Stimulated activated CD8-positive, alpha-beta memory T cell treated with anti-CD3 and anti-CD28 coated beads, Interleukin-12 subunit alpha, Interleukin-12 subunit beta, amount 100 ng/mL, for 24 hours (primary cell): Measurements from ENCODE around the gene BTG2.

ENCODE experiments used
- DNase-seq: peaks from one replicate; pipeline ENCODE4 v3.0.0-alpha.2; 2020; ENCODE audit errors: extremely low read depth

Gene BTG2

DNA sequence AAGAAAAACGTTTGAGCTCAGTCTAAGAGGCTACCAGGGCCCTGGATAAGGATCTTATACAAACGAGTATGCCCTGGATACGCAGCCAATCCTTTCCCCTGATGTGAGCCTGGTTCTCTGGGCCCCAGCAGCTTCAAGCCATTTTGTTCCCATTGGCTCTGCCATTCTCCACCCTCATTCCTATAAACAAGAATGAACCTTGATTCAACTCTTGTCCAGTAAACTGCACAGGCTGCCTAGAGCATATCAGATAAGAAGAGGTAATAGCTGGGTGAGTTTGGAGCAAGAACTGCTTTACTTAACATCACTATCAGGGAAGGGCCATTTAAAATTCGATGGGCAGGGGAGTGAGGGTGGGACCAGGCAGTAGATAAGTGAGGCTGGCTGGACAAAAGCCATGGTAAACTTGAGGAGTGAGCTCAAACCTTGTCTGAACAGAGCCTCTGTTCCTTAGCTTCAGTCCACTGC lies 11.3 kb downstream of the BTG2 start:
- no peak for DNase-seq

DNA sequence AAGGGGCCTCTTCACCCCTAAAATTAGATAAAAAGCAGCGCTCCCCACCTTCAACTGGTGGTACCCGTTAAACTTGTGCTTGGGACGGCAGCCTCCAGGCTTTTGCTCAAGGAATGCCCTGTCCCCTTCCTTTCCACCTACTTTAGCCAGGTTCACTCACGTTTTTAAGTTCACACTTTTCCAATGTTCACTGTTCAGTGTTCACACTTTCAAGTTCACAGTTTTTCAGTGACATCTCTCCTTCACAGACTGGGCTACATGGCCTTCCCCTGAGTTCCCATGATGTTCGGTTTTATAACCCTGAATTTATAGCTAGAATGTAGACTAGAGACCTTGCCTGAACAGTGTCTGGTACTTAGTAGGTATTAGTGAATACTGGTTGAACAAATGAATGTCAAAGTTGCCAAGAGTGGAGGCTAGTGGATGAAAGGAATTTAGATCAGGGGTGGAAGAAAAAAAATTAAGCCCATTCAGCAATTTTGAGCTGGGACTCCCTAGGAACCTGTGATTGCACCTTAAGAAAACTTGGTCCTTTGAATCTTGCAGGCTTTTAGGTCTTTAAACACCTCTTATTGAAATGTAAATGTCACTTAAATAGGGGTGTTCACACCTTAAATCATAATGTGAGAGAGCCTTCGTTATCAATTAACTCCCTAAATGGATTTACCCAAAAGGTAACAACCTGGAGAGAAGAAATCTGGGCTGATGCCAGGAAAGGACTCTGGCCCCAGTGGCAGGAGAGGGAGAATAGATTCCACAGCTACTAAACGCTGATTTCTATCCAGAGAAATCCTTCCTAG lies 12.3 kb downstream of the BTG2 start:
- DNase-seq: no peak

DNA sequence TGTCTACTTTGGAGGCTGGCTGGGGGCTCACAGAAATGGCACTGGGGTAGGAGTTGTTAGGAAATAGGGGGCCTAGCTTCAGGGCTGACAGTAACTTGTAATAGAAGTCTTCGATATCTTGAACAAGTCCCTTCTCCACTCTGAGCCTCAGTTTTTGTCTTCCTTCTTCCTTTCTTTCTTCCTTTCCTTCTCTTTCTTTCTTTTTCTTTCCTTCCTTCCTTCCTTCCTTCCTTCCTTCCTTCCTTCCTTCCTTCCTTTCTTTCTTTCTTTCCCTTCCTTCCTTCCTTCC lies 12.9 kb downstream of the BTG2 start:
- no peak for DNase-seq

DNA sequence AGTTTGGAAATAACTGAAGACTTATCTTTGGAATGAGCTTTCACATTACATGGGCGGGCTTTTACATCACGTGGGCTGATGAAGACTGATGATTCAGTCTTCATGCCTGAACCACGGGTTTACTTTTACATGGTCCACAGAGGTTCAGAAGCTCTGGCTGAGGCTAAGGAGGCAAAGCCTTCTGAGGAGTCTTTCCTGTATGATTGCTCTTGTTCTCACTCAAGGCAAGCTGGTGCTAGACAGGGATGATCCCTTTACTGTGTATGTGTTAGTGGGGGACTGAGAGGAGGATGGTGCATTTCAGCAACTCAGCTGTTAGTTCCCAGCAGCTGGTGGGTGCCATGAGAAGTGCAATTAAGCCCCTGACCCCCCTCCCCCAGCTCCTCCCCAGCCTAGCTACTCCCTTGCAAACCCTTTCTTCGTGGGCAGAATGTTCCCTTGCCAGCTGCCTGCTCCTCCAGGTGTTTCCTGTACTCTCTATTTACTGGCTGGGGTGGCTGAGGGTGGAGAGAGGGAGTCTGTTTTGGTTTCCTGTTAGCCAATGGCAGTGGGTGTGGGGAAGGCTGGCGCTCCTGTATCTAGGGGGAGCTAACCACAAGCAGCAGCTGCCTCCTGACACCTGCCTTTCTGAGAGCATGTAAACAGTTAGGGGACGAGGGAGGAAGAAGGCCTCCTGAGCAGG lies 15.4 kb downstream of the BTG2 start:
- DNase-seq: no peak

DNA sequence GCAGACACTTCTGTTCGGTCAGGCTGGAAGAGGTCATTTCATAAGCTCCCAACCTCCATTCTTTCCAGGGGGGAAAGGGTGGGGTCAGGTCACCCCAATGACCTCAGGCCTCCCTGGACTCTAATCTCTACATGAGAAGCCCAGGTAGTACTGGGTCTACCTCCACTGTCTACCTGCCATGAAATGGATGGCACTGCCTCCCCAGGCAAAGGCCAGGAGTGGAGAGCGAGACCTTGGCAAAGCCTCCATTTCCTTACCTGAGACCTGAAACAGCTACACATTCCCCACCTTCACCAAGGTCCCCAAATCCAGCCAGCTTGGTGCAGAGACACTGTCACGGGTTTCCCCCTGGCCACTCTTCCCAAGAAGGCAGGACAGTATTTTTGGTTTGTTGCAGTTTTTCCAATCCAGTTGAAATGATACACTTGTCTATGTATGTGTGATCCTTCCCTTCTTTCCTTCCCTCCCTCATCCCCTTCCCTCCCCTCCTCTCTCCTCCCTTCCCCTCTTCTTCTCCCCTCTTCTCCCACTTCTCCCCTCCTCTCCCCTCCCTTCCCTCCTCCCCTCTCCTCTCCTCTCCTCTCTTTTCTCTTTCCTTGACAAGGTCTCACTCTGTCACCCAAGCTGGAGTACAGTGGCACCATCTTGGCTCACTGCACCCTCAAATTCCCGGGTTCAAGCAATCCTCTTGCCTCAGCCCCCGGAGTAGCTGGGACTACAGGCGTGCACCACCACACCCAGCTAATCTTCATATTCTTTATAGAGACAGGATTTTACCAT lies 16.1 kb downstream of the BTG2 start:
- DNase-seq: no peak

DNA sequence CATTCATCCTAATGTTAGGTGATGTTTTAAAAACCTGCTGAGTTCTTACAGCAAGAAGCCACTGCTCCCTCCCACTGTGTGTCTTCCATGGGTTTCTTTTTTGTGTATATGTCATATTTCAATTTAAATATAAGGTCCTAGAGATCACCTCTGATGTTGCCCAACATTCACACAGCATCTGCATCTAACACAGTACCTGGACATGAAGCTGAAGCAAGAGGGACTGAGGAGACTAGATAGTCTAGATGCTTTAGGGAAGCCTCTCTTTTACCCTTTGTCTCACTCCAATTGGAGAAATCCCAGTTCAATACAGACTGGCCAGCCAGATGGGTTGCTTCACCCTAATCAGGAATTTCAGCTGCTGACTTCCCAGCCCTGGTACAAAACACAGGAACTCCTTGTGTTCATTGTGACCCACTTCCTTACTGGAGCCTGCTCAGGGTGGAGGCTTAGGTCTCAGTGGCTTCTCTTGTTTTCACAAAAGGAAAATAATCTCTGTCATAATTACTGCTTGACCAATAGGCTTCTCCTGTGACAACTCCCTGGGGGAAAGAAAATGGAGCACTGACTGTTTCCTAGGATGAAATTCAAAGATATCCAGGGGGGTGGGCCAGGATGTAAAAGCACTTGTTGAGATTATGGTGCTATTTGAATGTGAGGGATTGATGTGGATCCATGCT lies 17.3 kb downstream of the BTG2 start:
- DNase-seq: no peak

DNA sequence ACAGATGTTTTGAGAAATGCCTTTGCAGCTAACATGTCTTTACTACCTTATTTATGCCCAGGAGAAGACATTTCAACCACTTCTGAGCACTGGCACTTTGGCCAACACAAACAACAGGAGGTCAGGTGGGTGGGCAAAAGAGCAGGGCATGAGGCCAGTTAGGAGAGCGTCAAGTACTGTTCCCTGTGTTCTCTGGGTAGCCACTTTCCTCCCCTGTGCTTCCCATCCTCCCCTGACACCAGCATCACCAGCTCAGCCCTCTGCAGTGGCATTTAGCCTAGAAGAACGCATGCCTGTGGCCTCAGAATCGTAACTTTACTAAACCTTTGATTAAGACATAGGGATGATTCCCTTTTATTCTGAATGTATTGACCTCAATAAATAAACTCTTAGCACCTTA lies 18.3 kb downstream of the BTG2 start:
- no peak for DNase-seq

DNA sequence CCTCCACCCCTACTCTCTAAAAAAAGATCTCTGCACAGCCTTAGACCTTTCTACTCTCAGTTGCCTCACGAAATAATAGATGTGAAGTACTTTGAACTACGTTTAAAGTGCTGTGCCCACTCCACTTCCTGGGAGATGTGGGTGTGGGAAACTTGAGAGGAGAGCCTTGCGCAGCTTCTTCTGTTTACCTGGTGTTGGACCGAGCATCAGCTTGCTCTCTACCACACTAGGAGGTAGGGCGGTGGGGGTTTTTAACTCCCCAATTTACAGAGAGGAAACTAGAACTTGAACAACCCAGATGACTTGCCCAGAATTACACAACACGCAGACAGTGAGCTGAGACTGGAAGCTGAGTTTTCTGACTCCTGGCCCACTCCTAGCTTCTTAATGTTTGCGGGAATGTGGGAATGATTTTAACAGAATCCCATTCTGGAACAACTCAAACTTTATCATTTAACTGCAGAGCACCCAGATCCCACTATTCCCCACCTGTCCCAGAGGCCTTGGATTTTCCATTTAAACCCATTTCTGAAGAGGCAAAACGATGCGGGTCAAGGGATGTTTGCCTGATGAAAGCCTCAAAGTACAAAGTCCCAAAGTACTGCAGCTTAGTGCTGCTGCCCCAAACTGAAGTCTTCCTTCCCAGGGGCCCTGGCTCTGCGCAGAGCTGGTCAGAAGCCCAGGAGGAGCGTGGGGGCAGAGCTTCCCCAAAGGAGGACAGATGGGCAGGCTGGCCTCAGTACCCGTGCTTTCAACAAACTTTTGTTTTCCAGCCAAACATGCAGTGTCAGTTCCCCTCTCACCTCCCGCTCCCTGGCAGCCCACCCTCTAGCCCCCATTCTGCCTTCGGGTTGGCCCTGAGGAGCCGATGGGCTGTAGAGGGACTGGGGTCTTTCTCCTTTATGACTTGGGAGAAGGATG lies 19.0 kb downstream of the BTG2 start:
- DNase-seq: no peak

DNA sequence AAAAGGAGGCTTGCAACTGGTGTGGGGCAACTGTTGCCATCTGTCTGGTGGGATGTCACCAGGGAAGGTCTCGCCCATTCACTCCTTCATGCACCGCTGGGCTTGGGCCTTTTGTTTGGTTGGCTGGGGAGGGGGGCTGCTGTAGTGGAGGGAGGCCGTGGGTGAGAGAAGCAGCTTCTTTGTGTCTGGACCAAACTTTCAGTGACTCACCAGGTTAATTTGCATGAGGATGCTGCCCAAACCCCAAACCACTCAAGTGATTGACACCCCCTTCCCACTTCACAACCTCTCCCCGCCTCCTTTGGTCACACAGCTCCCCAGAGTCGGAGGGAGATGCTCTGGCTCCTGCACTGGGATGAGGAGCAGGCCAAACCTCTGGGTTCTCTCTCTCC lies 19.7 kb downstream of the BTG2 start:
- no peak for DNase-seq

DNA sequence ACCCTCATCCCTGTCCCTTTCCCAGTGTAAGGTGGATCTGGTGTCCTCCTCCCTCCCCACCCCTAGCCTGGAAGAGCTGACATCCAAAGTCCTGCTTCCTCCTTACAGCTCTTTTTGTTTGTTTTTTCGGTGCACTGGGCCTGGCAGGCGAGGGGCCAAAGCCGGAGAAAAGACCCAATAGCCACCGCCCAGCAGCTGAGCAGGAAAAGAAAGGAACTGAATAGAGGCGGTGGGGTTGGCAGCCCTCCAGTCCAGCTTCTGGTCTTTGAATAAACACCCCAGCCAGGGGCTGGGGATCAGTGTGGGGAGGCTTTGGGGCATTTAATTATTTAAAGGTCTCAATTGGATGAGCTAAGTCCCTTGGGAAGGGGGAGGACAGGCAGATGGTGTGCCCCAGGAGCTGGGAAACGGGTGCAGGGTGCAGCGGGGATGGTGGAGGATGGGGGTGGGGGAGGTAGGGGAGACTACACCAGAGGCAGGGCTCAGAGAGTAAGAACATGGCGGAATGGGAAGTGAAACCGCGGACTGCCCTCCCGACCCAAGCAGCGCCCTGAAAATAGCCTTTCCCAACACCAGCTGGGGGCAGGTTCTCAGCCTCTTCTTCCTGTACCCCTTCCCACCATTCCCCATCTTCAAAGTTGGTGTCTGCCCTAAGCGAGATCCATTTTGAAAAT lies 20.2 kb downstream of the BTG2 start:
- no peak for DNase-seq

DNA sequence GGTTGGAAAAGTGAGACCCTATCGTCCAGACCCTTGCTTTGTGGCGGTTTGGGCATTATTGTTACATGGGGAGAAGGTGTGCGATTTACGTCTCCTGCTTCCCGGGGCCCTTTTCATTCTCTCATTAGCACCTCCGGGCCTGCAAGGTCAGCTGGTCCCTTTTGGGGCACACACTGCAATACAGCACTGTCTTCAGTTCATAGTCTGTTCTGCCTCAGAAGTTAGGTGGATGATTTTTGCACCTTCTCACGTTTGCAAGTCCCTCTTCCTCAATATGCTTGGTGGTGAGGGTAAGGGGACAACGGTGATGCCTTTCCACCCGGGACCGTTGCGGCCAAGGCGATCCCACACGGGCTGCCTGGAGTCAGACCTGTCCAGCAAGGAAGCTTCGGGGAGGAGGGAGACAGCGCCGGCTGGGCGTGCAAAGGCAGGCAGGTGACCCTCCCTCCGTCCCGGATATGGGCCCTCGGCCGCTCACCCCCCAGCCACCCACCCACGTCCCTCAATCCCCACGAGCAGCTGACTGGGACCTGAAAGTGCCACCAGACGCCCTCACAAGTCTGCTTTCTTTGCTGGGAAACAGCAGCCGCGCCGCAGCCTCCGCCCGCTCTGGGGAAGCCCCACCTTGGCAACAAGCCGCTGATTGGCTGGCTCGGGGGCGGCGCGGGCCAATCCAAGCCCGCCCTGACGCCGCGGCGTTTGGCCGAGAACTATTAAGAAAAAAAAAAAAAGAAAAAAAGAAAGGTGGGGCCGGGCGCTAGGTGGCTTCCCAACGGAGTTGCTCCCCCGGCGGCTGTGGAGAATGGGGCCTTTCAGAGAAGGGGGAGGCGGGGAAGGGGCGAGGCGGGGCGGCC lies 21.7 kb downstream of the BTG2 start:
- DNase-seq: peak; percentile 87

DNA sequence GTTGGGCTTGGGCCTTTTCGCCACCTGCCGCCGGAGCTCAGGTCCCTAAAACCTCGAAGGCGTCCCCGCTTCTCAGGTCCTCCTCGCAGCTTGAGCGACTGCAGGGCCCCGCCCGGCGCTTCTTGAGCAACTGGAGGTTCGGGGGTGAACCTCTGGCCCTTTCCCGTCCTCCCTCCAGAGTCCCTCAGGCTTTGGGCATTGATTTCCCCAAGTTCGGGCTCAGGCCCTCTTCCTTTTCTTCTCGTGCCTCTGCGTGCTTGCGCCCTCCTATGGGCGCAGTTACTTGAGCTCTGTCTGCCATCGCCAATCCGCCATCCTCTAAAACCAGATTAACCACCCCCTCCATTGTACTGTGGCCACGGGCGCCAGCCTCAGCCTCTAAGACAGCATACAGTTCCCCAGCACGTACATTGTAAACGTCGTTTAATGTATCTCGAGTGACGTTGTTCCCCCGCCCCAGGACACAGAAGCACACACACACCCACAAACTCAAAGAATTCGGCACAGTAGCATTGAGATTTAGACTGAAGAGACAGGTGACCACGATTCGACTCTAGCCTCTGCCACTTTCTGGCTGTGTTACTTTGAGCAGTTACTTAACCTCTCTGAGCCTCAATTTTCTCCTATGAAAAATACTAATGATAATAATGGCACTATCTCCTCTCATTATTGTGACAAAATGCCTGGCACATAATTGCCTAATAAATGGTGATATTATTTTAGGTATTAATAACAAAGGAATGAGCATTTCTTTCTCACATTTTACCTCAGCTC lies 22.6 kb downstream of the BTG2 start:
- no peak for DNase-seq

DNA sequence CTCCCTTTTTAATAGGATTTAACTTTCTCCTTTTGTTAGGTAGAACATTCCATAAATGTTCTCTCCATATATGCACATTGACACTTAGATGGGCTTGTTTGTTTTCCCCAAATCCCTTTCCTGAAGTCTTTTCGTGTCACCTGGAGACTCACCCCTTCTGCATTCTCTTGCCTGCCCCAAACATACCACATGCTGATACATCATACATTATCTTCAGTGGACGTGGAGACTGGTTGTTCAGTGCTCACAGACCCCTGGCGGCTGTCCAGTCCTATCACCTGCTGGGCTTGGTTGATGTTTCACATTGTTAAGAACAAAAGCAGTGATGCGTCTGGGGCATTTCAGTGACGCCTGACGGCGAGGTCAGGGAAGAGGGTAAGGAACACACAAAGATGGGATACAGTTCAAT lies 23.4 kb downstream of the BTG2 start:
- DNase-seq: no peak

DNA sequence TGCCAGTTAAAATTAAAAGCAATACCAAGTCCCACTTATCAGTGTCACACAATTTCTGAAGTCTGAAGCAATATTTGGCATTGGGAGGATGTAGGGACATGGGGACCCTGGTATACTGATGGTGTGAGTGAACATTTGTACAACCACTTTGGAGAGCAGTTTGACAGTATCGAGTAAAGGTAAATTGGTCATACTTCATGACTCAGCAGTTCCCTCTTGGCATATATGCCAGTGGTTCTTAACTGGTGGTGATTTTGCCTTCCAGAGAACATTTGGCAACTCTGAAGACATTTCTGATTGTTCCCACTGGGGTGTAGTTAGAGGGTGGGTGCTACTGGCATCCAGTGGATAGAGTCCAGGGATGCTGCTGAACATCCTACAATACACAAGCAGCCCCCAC lies 25.9 kb downstream of the BTG2 start:
- no peak for DNase-seq

DNA sequence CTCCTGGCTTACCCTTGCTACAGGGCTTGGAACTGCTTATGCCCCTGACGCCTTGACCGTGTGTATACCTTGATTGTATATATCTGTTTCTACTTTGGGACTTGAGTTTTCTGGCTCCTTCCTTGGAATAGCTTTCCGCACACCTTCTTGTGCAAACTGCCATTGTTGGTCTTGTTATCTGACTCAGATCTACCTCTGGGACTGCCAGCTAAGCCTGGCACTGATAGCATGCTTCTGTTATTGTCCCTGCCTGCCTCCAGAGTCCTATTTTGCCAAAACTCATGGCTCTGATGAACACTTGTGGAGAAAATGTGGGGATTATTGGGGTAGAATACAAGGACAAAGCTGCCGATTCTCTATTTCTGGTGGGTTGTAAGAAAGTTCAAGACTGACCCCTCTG lies 30.2 kb downstream of the BTG2 start:
- no peak for DNase-seq

DNA sequence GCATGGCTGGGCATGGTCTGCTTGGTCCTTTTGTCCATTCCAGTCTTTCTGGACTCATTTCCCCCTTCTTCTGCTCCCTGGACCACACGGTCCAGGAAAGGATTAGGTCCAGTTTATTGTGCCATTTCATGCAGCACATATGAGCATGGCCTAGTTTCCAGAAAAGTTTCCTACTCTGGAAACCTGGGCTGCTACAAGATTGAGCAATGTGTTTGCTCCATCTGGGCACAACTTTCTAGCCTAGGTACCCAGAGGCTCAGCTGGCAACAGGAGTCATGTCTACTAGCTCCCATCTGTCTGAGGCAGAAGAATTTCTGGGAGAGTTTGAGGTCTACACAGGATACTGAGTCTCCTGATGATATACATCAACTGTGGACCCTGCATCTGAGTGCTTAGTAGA lies 30.8 kb downstream of the BTG2 start:
- DNase-seq: no peak

DNA sequence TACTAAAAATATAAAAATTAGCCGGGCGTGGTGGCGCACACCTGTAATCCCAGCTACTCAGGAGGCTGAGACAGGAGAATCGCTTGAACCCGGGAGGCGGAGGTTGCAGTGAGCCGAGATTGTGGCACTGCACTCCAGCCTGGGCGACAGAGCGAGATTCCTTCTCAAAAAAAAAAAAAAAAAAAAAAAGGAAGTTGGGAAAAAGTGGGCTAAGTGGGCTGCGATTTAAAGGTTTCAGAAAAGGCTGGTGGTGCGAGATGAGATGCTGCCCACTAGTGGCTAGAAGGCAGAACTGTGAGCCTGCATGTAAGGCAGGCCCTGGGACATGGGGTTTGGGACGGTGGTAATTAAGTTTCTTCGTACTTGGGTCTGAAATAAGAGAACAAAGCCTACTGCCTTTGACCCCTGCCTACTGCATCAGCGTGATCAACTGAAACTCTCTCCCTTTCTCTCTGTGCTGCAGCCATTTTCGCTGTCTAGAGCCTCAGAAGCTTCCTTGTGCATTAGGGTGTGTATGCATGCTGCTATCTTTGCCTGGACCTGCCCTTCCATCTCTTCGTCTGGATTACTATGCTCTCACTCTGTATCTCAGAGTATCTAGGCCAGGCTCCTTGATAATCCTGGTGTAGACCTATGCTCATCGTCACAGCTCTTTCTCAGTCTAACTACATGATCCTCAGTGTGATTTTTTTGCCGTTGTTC lies 33.2 kb downstream of the BTG2 start:
- DNase-seq: no peak

DNA sequence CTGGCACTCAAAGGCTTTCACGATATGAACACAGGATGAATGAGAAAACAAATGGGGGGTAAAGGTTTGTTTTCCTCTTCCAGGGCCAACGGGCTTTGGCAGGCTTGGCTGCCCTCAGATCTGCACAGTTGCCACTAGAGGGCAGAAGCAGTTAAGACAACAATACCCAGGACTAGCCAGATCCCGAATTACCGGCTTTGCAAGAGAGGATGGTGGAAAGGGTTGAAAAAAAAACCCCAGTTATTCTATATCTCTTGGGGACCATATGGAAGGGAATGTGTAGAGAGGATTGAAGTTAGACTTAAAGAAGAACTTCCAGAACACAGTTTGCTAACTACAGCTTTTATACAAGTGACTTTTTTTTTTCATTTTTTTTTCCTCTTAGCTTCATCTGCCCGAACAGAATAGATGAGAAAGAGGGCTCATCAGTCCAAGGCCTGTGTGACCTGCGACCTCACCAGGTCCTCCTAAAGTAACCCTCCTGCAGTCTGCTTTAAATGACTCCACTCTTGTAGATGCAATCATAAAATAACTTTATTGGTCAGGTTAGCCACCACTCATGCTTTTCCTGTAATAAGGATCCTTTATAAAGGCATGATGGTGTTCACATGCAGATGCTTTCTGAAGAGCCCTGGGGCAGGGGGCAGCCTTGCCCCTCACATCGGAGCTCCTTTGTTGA lies 34.9 kb downstream of the BTG2 start:
- no peak for DNase-seq
